Prostate gland (tissue), 2 donors: ENCODE data around the gene MAGI2.

Experiments
- CTCF ChIP-seq, 4 experiments: fragments of 200-600 bp in 2 of 4; fragments of 450-650 bp in 2 of 4; sonication (generic) in 2 of 4; IDR thresholded peaks; 1 replicate in 3 of 4; 2 replicates in 1 of 4; pipeline ENCODE4 v1.5.1; 2016 to 2019; ENCODE audit warnings: antibody characterized with exemption in 4 of 4, mild to moderate bottlenecking in 2 of 4, moderate library complexity in 2 of 4
- POLR2AphosphoS5 ChIP-seq: sonication (generic); formaldehyde crosslinking; IDR thresholded peaks from one replicate; pipeline ENCODE4 v1.6.1; 2017; ENCODE audit warnings: antibody characterized with exemption

GRCh38 chr7:78398081-78398480, 1055.4 kb downstream of the MAGI2 start:
- TF ChIP-seq CTCF (IDR thresholded peaks at IDR 0.05): no peak
- TF ChIP-seq POLR2AphosphoS5: no peak
